HEK293T (cell line): ENCODE data around the gene MYO5B.

Experiments
- CTCF ChIA-PET: fragments of 350-600 bp; formaldehyde crosslinking; extraction: SDS; loops from one replicate; lab custom pipeline; 2021; ENCODE audit warnings: antibody characterized with exemption, inconsistent platforms; lab: Yijun Ruan, JAX
- POLR2A ChIA-PET: fragments of 350-600 bp; formaldehyde crosslinking; extraction: SDS; loops from one replicate; lab custom pipeline; 2020; ENCODE audit warnings: antibody characterized with exemption, inconsistent platforms; lab: Yijun Ruan, JAX
- DNase-seq: peaks from one replicate; pipeline ENCODE4 v3.0.0; 2012; ENCODE audit warnings: mixed read lengths; ENCODE audit errors: extremely low spot score
- BHLHE40 ChIP-seq: fragments of 450-650 bp; IDR thresholded peaks from 2 replicates; pipeline ENCODE4 v1.6.1; 2016; ENCODE audit warnings: mild to moderate bottlenecking, moderate library complexity, borderline replicate concordance
- CTBP1 ChIP-seq: fragments of 450-650 bp; IDR thresholded peaks from 2 replicates; pipeline ENCODE4 v1.6.1; 2016; ENCODE audit warnings: borderline replicate concordance
- ELF4 ChIP-seq: fragments of 450-650 bp; IDR thresholded peaks from 2 replicates; pipeline ENCODE4 v1.6.1; 2017; ENCODE audit warnings: antibody characterized with exemption
- FOXA1 ChIP-seq: fragments of 450-650 bp; IDR thresholded peaks from 2 replicates; pipeline ENCODE4 v1.6.1; 2016; ENCODE audit warnings: mild to moderate bottlenecking
- FOXK2 ChIP-seq: fragments of 450-650 bp; IDR thresholded peaks from 2 replicates; pipeline ENCODE4 v1.6.1; 2016; ENCODE audit warnings: mild to moderate bottlenecking
- FOXM1 ChIP-seq: fragments of 450-650 bp; IDR thresholded peaks from 2 replicates; pipeline ENCODE4 v1.6.1; 2017; ENCODE audit warnings: mild to moderate bottlenecking, borderline replicate concordance
- HDGF ChIP-seq: fragments of 450-650 bp; IDR thresholded peaks from 2 replicates; pipeline ENCODE4 v1.6.1; 2017; ENCODE audit warnings: antibody characterized with exemption, borderline replicate concordance
- L3MBTL2 ChIP-seq: fragments of 450-650 bp; conservative IDR thresholded peaks from 2 replicates; pipeline ENCODE4 v1.6.1; 2016; ENCODE audit warnings: mild to moderate bottlenecking
- LEF1 ChIP-seq: fragments of 450-650 bp; IDR thresholded peaks from 2 replicates; pipeline ENCODE4 v1.6.1; 2017; ENCODE audit warnings: mild to moderate bottlenecking, borderline replicate concordance
- PKNOX1 ChIP-seq: fragments of 450-650 bp; IDR thresholded peaks from 2 replicates; pipeline ENCODE4 v1.6.1; 2016
- SP1 ChIP-seq: fragments of 450-650 bp; IDR thresholded peaks from 2 replicates; pipeline ENCODE4 v1.6.1; 2017
- SUZ12 ChIP-seq: fragments of 450-650 bp; IDR thresholded peaks from 2 replicates; pipeline ENCODE4 v1.6.1; 2016; ENCODE audit warnings: mild to moderate bottlenecking
- TARDBP ChIP-seq: fragments of 450-650 bp; IDR thresholded peaks from 2 replicates; pipeline ENCODE4 v1.6.1; 2016
- ZNF384 ChIP-seq: fragments of 450-650 bp; IDR thresholded peaks from 2 replicates; pipeline ENCODE4 v1.6.1; 2016

The MYO5B gene

GRCh38 chr18:49835405-49835804, 359.5 kb downstream of the MYO5B start:
- POLR2A ChIA-PET = no interaction called here
- no peak for DNase-seq
- CTCF ChIA-PET = interaction anchor here (1.2 kb wide), 1 partner anchor 23 kb away, joined by 3 read pairs; no protein-coding TSS in a partner anchor
- TF ChIP-seq FOXM1 (no peak), L3MBTL2 (no peak), CTBP1 (no peak), SP1 (no peak), FOXK2 (no peak), TARDBP (no peak), LEF1 (no peak), ELF4 (no peak), PKNOX1 (no peak), ZNF384 (no peak), SUZ12 (no peak), HDGF (no peak), BHLHE40 (no peak), FOXA1 (no peak)

GRCh38 chr18:49834258-49834657, 360.7 kb downstream of the MYO5B start:
- TF ChIP-seq ZNF384 (no peak), FOXK2 (no peak)
- CTCF ChIA-PET = interaction anchor here (0.6 kb wide), 1 partner anchor 26 kb away, joined by 4 read pairs; no protein-coding TSS in a partner anchor
- no peak for DNase-seq
- POLR2A ChIA-PET = no interaction called here

- CTCF ChIA-PET = interaction anchor here (0.6 kb wide), 1 partner anchor 26 kb away, joined by 4 read pairs; no protein-coding TSS in a partner anchor
- POLR2A ChIA-PET = no interaction called here
- TF ChIP-seq FOXK2 = no peak
- DNase-seq = no peak
These were observed 361.1 kb downstream of the MYO5B start for GRCh38 chr18:49833814-49834213.

GRCh38 chr18:49832221-49832647, 362.7 kb downstream of the MYO5B start:
- no peak for DNase-seq
- TF ChIP-seq CTBP1 (no peak), PKNOX1 (no peak), SUZ12 (no peak), L3MBTL2 (no peak), FOXM1 (no peak), ZNF384 (no peak), ELF4 (no peak), BHLHE40 (no peak), SP1 (no peak), HDGF (no peak), FOXK2 (no peak)
- CTCF ChIA-PET = no interaction called here
- POLR2A ChIA-PET = no interaction called here

- TF ChIP-seq HDGF = no peak
- no peak for TF ChIP-seq L3MBTL2
- no peak for TF ChIP-seq CTBP1
- TF ChIP-seq FOXM1 = no peak
- no peak for TF ChIP-seq FOXK2
- TF ChIP-seq TARDBP = no peak
- no peak for TF ChIP-seq BHLHE40
- TF ChIP-seq LEF1 = no peak
- TF ChIP-seq PKNOX1 = no peak
- no peak for TF ChIP-seq SP1
- ChIA-PET POLR2A (no interaction called here), CTCF (no interaction called here)
- no peak for DNase-seq
These were observed 367.0 kb downstream of the MYO5B start for GRCh38 chr18:49827996-49828395.

GRCh38 chr18:49819823-49820671, 374.9 kb downstream of the MYO5B start:
- no peak for DNase-seq
- CTCF ChIA-PET = no interaction called here
- TF ChIP-seq PKNOX1 = no peak
- no peak for TF ChIP-seq TARDBP
- TF ChIP-seq SP1 = no peak
- no peak for TF ChIP-seq FOXM1
- TF ChIP-seq SUZ12 = no peak
- no peak for TF ChIP-seq LEF1
- TF ChIP-seq FOXA1 = no peak
- POLR2A ChIA-PET = interaction anchor here (1.4 kb wide), 1 partner anchor 8 kb away, joined by 5 read pairs; no protein-coding TSS in a partner anchor
